ENCODE results near the gene C2orf81. TPM values are rescaled to one million over a fixed set of nuclear protein-coding genes. Genes with fewer than 3 reads are reported as not detected.

C2orf81 gene
- total RNA-seq, 2 experiments from 2014 or later, result 3.1 to 3.8 TPM

DNA sequence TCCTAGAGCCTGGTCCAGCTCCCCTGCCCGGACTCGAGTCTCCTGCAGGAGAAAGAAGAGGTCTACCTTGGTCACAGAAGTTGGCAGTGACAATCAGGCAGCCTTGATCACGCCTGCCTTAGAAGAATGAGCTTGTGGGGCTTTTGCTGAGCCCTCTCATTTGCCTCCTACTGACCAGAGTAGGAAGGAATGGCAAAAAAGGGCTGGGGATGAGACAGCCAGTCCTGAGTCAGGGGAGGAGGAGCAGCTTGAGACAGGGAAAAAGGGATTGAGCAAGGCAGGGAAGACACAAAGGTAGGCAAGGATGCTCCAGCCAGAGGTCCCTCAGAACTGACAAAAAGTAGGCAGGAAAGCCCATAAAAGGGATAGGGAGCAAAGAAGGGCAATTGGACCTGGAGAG lies 6.1 kb upstream of the C2orf81 start:
- ChIA-PET CTCF (interaction anchor here (1.7 kb wide), 1 partner anchor 36 kb away, joined by 7 read pairs; no protein-coding TSS in a partner anchor), POLR2A (no interaction called here)

DNA sequence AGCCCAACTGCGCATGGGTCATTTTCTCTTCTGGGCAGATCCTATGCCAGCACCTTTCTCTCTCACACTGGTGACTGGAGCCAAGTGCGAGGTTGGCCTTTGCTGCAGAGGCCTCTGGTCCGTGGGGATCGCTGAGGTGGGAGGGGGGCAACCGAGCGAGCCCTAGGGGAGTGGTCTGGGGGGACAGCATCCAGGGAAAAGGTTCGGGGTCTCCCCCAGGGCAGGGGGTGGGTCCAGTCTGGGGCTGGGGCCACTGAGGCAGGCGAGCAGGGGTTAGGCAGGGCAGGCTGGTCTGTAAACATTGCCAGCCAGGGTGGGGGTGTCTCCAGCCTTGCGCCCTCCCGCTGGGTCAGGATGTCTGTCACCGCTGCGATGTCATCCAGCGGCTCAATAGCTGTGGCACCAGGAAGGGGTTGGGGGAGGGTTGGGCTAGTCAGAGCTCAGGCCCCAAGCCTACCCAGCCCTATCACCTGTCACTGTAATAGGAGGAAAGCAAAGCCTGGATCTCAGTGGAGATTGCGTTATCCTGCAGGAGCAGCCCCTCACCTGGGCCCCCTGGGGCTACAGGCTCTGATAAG lies 4.9 kb upstream of the C2orf81 start:
- POLR2A ChIA-PET, result no interaction called here

DNA sequence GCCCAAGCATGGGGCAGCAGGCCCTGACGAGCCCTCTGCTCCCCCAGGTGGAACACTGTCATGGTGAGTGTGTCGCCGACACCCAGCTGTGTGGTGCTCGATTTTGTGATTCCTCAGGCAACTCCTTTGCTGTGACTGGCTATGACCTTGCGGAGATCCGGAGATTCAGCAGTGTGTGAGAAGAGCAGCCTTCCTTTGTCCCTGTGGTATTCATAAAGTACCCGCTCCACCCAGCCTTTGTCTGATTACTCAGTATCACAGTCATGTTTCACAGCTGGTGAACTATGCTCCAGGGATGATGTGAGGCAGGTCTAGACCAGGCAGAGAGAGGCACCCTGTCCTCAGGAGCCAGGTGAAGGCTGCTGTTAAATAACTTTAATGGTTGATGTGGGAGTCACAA lies 4.1 kb upstream of the C2orf81 start:
- ChIA-PET POLR2A (interaction anchor here (0.6 kb wide), 1 partner anchor 26 kb away, joined by 5 read pairs; no protein-coding TSS in a partner anchor), CTCF (interaction anchor here (1.3 kb wide), 1 partner anchor 28 kb away, joined by 3 read pairs; no protein-coding TSS in a partner anchor)

More for the DNA sequence above, 4.9 kb upstream of the C2orf81 start:
- CTCF ChIA-PET, result interaction anchor here (1.3 to 1.7 kb wide), 2 partner anchors 27 to 35 kb away, joined by 3 to 7 read pairs; no protein-coding TSS in a partner anchor

DNA sequence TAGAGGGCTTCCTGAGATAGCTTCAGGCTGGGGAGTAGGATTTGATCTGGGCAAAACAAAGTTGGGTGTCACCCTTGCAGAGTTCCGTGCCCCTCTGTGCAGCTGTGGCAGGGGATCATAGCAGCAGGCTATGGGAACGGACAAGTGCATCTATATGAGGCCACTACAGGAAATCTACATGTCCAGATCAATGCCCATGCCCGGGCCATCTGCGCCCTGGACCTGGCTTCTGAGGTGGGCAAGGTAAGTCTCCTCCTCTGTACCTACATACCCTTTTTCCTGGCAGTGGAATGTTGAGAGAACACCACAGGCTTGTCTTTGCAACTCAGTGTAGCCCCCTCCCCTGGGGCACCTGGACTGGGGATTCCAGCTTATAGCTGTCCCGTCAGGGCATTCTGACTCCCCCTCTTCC lies 3.6 kb upstream of the C2orf81 start:
- ChIA-PET POLR2A (interaction anchor here (0.6 kb wide), 1 partner anchor 27 kb away, joined by 5 read pairs; no protein-coding TSS in a partner anchor), CTCF (interaction anchor here (1.3 kb wide), 1 partner anchor 28 kb away, joined by 3 read pairs; no protein-coding TSS in a partner anchor)

DNA sequence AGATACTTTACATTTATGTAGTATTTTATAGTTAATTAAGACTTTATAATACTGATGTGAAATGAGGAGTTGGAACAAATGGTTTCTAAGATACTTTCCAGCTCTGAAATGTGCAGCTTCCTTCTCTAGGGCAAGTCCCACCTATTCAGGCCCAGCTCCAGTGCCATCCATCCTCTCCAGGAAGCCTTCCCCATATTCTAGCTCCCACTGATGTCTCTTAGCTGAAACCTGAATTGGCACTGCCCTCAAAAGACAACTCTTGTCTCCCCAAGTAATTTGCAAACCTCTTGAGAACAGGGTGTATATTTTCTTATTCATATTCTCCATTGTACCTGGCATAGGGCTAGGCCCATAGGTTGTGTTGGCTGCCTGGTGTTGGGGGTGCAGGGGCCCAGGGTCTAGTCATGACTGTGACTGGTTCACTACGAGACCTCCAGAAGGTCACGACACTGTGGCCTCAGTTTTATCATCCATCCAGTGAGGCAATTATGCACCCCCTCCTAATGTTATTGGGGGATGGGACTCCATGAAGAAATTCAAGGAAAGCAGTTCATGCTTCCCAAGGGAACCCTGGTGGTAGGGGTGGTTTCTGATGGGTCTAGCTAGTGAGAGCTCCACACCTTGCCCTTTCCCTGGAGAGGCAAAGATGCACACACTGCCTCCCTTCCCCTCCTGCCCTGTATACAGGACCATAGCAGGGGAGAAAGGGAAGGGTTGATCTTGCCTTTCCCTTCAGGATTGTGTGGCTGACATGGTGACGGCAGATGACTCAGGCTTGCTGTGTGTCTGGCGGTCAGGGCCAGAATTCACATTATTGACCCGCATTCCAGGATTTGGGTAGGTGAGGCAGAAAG lies 2.9 kb upstream of the C2orf81 start:
- ChIA-PET CTCF (no interaction called here), POLR2A (no interaction called here)

DNA sequence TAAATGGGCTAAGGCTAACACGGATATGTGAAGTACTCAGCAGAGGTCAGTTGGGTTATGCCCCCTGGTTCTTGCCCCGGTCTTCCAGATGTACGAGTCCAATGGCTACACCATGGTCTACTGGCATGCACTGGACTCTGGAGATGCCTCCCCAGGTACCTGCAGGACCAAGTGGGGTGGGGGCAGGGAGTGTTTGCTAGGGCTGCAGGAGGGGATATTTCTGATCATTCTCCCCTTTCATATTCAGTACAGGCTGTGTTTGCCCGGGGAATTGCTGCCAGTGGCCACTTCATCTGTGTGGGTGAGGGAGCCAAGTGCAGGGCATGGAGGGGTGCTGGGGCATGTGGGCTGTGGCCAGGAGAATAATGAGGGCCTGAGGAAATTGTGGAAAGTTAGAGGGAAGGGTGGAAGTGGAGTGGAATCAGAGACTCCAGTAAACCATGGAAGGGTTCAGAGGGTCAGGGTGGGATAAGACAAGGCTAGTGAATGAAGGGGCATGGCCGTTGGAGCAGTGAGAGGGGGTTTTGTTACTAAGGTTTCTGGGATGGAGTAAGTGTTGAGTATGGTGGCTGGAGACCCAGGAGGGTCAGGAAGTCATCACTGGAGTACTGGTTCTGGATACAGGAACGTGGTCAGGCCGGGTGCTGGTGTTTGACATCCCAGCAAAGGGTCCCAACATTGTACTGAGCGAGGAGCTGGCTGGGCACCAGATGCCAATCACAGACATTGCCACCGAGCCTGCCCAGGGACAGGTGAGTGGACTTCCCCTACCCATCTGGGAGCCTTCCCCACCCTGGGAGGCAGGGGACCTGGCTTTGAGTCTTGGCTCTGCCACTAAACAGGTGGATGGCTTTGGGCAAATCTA lies 2.0 kb upstream of the C2orf81 start:
- ChIA-PET POLR2A (no interaction called here), CTCF (no interaction called here)

DNA sequence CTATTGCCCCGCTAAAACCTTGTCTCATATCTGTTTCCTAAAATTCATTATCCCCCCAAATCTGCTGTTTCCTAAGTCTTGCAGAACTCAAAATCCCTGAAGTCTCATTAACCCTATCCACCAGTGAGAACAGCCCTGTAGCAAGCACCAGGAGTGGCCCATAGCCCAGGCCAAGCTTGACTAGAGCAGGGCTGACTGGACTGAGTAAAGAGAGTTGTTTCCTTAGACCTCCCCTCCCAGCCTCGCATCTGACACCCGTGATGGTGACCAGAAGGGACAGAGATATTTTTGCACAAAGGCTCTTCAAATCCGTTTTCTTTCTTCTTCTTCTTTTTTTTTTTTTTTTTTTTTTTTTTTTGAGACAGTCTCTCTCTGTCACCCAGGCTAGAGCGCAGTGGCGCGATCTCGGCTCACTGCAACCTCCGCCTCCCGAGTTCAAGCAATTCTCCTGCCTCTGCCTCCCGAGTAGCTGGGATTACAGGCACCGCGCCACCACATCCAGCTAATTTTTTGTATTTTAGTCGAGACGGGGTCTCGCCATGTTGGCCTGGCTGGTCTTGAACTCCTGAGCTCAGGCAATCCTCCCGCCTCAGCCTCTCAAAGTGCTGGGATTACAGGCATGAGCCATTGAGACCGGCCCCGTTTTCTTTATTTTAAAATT lies 846 bp downstream of the C2orf81 start:
- ChIA-PET POLR2A (interaction anchor here (0.9 to 1.0 kb wide), 3 partner anchors 29 to 38 kb away, joined by 3 to 5 read pairs (median 3); partner anchors contain the start of gene WBP1), CTCF (interaction anchor here (0.6 to 0.7 kb wide), 2 partner anchors 170 to 419 kb away, joined by 3 to 4 read pairs; no protein-coding TSS in a partner anchor)

DNA sequence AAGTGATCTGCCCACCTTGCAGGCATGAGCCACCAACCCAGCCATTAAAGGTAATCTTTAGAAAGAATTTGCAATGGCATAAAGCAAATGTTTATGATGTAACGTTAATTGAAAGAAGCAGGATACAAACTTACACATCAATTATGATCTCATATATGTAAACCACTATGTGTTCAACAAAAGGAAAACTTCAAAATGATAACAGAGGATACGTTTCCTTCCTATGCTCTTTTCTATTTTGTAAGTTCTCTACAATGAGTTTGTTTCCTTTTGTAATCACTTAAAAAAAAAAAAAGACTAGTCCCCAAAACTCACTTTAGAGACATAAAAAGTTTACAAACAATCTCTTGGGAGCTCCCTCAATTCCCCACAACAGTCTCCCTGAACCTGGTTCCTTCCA lies 1.4 kb downstream of the C2orf81 start:
- ChIA-PET POLR2A (no interaction called here), CTCF (no interaction called here)

DNA sequence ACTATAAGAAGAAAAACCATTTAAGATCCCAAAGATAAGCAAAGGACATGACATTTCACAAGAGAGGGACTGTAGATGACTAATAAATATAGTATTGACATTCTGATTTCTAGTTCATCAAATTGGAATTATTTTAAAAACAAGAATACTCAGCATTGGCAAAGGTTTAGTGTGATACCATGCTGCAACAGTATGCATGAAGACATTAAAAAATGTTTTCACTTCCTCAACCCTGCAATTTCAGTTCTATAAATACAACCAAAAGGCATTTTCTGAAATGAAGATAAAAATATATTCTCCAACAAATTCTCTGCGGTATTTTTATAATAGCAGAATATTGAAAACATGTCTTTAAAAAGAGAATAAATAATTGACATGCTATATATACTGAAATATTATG lies 2.1 kb downstream of the C2orf81 start:
- ChIA-PET POLR2A (no interaction called here), CTCF (interaction anchor here (0.9 kb wide), 1 partner anchor 52 kb away, joined by 3 read pairs; no protein-coding TSS in a partner anchor)

DNA sequence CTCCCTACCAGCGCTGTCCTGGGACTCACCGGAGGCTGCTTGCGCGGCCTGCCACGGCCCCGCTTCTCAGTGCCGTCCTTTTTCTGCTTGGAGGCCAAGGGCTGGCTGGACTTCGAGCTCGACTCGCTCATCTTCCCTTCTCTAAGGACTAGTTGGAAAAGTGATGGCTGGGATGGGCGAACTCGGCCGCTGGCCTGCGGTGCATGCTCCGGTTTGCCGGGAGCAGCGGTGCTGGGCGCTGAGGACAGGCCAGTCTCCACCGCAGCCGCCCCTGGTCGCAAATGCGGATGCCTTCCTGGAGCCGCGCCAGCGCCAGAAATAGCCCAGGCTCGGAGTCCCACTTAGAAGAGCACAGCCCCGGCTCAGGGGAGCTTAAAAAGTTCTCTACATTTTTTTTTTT lies 3.1 kb downstream of the C2orf81 start:
- POLR2A ChIA-PET, result no interaction called here

DNA sequence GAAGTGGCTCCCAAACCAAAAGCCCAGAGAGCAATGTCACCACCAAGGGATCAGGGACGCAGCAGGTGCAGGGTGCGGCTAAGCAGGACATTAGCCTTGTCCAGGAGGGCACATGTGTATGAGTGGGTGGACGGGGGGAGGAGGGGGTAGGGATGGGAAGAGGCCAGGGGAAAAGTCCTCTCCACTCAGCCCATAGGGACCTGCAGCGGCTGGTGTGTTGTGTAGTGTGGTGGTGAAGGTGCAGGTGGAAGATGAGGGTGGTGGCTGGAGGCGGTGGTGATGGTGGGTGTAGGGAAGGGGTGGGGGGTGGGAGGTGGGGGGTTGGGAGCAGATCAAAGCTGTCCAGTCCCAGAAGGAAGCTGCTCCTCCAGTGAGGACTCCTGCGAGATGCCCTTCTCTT lies 3.7 kb downstream of the C2orf81 start:
- ChIA-PET POLR2A (no interaction called here), CTCF (no interaction called here)

More for the DNA sequence above, 3.1 kb downstream of the C2orf81 start:
- CTCF ChIA-PET, result interaction anchor here (0.9 kb wide), 1 partner anchor 53 kb away, joined by 3 read pairs; no protein-coding TSS in a partner anchor

DNA sequence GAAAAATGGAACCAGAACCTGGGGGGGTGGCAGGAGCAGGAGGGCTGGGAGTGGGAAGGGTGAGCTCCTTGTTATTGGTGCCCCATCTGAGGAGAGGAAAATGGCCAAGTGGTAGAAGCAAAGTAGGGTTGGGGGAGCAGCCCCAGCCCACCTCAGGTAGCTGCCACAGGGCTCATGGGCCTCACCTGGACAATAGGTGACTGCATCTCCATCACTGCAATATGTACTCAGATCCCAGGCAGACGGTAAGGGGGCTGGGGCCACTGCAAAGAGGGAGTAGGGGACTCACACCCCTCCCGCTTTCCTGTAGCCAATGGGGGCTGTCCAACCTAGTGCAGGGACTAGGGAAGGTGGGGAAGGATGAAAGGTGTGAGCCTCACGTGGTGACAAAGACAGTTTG lies 4.2 kb downstream of the C2orf81 start:
- POLR2A ChIA-PET, result no interaction called here
- CTCF ChIA-PET, result no interaction called here

DNA sequence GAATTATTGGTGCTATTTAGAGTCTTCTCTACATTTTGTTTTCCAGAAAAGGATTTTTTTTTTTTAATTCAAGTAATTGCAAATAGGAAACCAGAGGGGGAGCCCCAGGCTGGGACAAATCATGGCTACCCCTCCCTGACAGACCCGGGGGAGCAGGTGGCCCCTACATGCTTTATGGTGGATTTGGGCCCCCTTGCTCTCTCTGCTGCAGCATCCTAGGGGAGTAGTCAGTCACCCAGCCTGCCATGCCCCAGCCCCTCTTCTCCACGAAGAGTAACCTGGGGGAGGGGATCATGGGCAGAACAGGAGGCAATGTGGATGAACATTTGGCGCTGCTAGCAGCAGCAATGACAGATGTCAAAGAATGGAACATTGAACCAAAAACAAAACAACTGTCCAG lies 4.6 kb downstream of the C2orf81 start:
- ChIA-PET CTCF (no interaction called here), POLR2A (no interaction called here)

DNA sequence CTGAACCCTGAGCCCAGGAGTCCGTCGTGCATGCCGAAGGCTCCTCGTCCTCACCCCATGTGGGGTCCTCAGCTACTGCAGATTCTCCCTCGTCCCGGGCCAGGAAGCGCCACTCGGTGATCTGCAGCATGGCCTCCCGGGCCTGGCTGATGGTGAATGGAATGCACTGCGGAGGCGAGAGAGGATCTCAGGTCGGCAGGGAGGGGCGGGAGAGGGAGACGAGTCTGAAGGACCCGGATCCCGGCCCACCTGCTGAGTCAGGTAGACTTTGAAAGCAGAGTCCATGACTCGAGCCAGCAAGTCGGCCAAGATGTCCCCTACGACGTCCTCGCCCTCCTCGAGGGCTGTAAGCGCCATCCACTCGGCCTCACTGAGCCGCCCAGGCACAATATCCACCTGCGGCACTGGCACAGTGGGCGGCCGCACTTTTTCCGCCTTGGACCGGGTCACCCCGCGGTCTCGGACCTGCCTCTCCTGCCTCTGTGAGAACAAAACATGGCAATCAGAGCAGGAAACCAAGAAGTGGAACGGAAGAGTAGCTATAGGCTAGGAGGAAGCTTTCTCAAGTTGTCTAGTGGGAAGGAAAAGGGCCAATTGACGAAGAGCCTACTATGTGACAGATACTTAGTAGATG lies 5.5 kb downstream of the C2orf81 start:
- ChIA-PET CTCF (no interaction called here), POLR2A (no interaction called here)

DNA sequence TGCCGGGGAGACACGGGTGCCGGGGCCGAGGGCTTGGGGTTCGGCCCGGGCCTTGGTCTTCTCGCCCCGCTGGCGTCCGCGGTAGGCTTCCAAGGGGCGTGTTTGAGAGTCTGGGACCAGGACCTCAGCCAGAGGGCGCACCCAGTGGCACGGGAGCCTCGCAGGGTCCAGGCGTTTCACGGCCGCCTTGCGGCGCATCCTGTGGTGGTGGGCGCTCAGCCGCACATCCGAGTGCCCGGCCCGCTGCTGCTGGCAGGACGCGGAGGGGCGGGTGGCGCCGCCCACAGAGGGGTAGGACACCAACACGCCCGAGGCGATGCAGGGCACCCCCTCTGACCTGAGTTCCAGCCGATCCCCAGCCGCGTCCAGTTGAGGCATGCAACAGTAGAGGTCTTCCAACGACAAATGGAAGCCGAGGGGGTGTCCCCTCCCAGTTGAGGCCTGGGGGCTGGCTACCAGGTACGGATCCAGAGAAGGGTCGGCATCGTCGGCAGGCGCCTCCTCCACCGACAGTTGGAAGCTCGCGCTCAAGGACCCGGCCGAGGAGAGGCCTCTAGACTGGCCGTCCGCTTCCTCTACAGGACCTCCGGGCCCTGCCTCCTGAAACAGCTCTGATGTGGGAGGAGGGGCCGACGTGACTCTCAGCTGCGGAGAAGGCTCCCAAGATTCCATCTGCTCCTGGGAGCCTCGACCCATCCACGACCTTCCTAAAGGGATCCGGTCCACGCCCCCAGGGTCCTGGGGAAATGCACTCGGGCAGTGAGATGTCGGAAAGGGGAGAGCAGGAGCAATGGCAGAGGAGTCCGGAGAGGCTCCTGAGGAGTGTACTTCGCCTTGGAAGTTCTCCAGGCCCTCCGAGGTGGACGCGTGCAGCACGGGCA lies 6.3 kb downstream of the C2orf81 start:
- ChIA-PET CTCF (interaction anchor here (0.9 kb wide), 1 partner anchor 23 kb away, joined by 9 read pairs; no protein-coding TSS in a partner anchor), POLR2A (no interaction called here)

DNA sequence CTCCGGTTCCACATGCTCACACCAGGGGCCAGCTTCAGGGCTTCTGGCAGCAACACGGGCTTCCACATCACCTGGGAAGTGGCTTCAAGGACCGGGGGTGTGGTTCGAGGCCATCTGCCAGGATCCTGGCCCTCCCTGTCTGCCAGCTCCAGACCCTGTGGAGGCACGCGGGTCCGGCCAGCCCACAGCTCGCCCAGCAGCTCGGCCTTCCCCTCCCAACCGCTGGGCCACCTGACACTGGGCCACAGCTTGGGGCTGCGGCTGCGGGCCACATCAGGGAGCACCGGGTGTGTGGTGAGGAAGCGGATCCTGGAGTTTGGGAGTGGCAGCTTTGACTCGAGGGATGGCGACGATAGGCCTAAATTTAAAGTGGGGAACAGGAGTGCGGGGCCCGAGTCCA lies 7.0 kb downstream of the C2orf81 start:
- ChIA-PET POLR2A (no interaction called here), CTCF (interaction anchor here (0.9 kb wide), 1 partner anchor 22 kb away, joined by 9 read pairs; no protein-coding TSS in a partner anchor)

DNA sequence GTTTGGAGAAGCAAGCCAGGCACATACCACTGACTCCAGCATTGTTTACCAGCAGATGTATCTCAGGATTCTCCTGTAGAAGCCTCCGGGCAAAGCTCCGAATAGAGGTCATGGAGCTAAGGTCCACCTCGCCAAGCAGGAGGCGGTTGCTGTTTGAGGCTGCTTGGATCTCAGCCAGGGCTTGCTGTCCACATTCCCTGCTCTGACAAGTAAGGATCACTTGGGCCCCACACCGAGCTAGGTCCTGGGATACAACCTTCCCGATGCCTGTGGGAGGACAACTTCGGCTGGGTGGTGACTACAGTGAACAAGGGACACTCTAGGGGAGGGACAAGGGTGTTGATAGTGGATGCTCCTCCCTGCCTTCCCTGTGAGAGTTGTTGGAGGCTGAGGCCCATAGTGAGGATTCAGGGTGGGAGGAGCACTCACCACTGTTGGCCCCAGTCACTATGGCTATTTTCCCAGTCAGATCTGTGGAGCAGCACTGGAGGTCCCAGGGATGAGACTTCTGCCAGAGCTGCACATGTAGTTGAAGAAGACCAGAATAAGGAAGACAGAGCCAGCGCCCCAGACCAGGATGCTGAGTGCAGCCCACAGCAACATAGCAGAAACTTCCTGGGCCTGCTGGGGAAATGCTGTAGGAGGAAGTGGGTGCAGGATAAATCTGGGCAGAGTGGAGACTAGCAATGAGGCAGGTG lies 8.3 kb downstream of the C2orf81 start:
- ChIA-PET CTCF (no interaction called here), POLR2A (no interaction called here)
